GM13977 (cell line): ENCODE results near the gene UQCRC2.
"Not testable (repeated sequence)": the region's sequence is repeated elsewhere in the genome, so short reads cannot be mapped to it uniquely, and the experiment has no call there.

Experiments used
- DNase-seq: peaks from one replicate; pipeline ENCODE4 v3.0.0; 2012; ENCODE audit warnings: low spot score
- in situ Hi-C: fragments of 300-500 bp; cut with MboI; formaldehyde crosslinking; loops from one replicate; pipeline ENCODE4 v1.12.0; 2022; ENCODE audit warnings: low sequenced_read_pairs, low pct_unique_long_range_greater_than_20kb, mixed read lengths, inconsistent platforms; ENCODE audit not compliant: unreplicated experiment
- TF ChIP-seq, protein P1 (sequence below): IDR thresholded peaks from 2 replicates; pipeline ENCODE4 v1.5.1; 2012; ENCODE audit warnings: mild to moderate bottlenecking, control low read depth; ENCODE audit not compliant: insufficient read depth; ENCODE audit errors: extremely low read depth, missing control alignments

UQCRC2 gene

GRCh38 chr16:21952793-21953540, at the start of gene UQCRC2:
Gene UQCRC2, plus strand, starts transcription at chr16:21953361. Its CDS starts 63 bp downstream, at chr16:21953424.
- TF ChIP-seq, protein P1, sequence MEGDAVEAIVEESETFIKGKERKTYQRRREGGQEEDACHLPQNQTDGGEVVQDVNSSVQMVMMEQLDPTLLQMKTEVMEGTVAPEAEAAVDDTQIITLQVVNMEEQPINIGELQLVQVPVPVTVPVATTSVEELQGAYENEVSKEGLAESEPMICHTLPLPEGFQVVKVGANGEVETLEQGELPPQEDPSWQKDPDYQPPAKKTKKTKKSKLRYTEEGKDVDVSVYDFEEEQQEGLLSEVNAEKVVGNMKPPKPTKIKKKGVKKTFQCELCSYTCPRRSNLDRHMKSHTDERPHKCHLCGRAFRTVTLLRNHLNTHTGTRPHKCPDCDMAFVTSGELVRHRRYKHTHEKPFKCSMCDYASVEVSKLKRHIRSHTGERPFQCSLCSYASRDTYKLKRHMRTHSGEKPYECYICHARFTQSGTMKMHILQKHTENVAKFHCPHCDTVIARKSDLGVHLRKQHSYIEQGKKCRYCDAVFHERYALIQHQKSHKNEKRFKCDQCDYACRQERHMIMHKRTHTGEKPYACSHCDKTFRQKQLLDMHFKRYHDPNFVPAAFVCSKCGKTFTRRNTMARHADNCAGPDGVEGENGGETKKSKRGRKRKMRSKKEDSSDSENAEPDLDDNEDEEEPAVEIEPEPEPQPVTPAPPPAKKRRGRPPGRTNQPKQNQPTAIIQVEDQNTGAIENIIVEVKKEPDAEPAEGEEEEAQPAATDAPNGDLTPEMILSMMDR, result no peak
- peak; percentile 81 for DNase-seq
- in situ Hi-C loops, result loop anchor here (25.0 kb wide), 1 partner anchor 141 kb away; no protein-coding TSS in a partner anchor

- in situ Hi-C loops, result not testable (repeated sequence)
Observed at GRCh38 chr16:21932650-21933049, 20.5 kb upstream of the UQCRC2 start.

GRCh38 chr16:21933316-21933715, 19.8 kb upstream of the UQCRC2 start:
- in situ Hi-C loops, DNase-seq: not testable (repeated sequence)

More at GRCh38 chr16:21932650-21933049, 20.5 kb upstream of the UQCRC2 start:
- DNase-seq, result not testable (repeated sequence)

- in situ Hi-C loops, DNase-seq: not testable (repeated sequence)
Observed at GRCh38 chr16:21933790-21934189, 19.4 kb upstream of the UQCRC2 start.

DNA sequence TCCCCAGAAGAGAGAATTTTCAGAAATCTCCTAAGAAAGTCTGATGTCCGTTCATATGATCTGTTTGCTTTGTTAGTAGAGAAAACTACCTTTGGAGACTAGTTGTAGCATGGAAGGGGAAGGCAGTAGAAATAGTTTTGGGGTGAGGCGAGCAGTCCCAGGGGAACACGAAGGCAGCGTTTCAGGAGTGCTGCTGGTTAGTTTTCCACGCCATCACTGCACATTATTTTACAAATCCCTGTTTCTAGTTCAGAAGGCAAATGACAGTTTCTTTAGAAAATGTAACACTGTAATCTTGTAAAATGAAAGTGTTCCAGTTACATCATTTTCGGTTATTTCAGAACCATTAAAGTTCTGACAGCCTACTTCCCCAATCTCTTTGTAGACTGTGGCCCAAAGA, 16.9 kb upstream of the UQCRC2 start:
- DNase-seq, in situ Hi-C loops: not testable (repeated sequence)

DNA sequence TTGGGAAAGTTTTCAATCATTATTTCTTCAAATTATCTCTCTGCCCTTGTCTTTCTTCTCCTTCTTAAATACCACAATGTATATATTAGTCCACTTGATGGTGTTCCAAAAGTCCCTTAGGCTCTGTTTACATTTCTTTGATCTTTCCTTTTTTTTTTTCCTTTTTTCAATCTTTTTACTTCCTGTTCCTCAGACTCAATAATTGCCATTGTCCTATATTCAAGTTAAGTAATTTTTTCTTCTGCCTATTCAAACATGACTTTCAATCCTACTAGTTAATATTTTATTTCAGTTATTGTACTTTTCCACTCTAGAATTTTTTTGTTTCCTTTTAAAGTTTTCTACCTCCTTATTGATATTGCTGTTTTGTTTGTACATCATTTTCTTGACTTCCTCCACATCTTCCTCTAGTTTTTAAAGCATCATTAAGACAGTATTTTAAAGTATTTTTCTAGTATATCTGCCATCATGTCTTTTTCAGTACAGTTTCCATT, 15.8 kb upstream of the UQCRC2 start:
- TF ChIP-seq, protein P1, result no peak
- no peak for DNase-seq
- in situ Hi-C loops, result no loop called here

DNA sequence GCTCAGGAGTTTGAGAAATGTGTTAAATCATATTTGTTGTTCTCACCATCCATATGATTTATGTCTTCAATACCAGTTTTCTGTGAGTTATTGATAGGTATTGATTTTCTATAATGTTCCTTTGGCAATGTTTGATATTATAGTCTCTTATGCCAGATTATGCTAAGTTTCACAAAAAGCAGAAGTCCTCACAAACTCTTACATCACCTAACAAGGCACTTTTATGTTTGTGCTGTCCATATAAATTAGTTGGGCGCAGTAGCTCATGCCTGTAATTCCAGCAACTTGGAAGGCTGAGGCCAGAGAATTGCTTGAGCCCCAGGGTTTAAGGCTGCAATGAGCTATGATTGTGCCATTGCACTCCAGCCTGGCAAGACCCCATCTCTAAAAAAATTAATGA, 12.6 kb upstream of the UQCRC2 start:
- DNase-seq, result no peak
- TF ChIP-seq, protein P1, result no peak
- in situ Hi-C loops, result no loop called here

- no peak for DNase-seq
- in situ Hi-C loops, result no loop called here
- TF ChIP-seq, protein P1, result no peak
Observed at GRCh38 chr16:21943571-21943970, 9.6 kb upstream of the UQCRC2 start.
